Activated T-cell treated with anti-CD3 and anti-CD28 coated beads for 24 hours (primary cell): ENCODE results near the gene MAGEB16.

Experiments used
- DNase-seq: peaks from one replicate; pipeline ENCODE4 v3.0.0-alpha.2; 2020; ENCODE audit warnings: low read depth

The MAGEB16 gene

GRCh38 chrX:35798042-35798441 lies at the start of gene MAGEB16:
Gene MAGEB16, plus strand, starts transcription at chrX:35798342. Its CDS starts 3,855 bp downstream, at chrX:35802197.
- no peak for DNase-seq

- DNase-seq: no peak
These were observed 24.1 kb upstream of the MAGEB16 start for GRCh38 chrX:35773958-35774564.

GRCh38 chrX:35785075-35785474 lies 13.1 kb upstream of the MAGEB16 start:
- DNase-seq: no peak

GRCh38 chrX:35786271-35786670 lies 11.9 kb upstream of the MAGEB16 start:
- no peak for DNase-seq

- no peak for DNase-seq
These were observed 10.3 kb upstream of the MAGEB16 start for GRCh38 chrX:35787867-35788266.

- no peak for DNase-seq
These were observed 2.3 kb downstream of the MAGEB16 start for GRCh38 chrX:35800474-35800873.

GRCh38 chrX:35809781-35810180 lies 11.6 kb downstream of the MAGEB16 start:
- DNase-seq: no peak

- no peak for DNase-seq
These were observed 21.1 kb downstream of the MAGEB16 start for GRCh38 chrX:35819241-35819640.

GRCh38 chrX:35826503-35826902 lies 28.4 kb downstream of the MAGEB16 start:
- DNase-seq: no peak

GRCh38 chrX:35829501-35829900 lies 31.4 kb downstream of the MAGEB16 start:
- no peak for DNase-seq

- no peak for DNase-seq
These were observed 43.7 kb downstream of the MAGEB16 start for GRCh38 chrX:35841872-35842271.

- DNase-seq: no peak
These were observed 44.5 kb downstream of the MAGEB16 start for GRCh38 chrX:35842674-35843073.

GRCh38 chrX:35847736-35848135 lies 49.6 kb downstream of the MAGEB16 start:
- no peak for DNase-seq
